Loucy (cell line): ENCODE measurements around the gene DNAI4.

Source experiments
- H2AFZ ChIP-seq: fragments of 200-600 bp; sonication (generic); 2 replicates; pipeline ENCODE4 v1.6.0; 2016; ENCODE audit warnings: antibody characterized with exemption, mild to moderate bottlenecking, low read length, moderate library complexity
- H3F3A ChIP-seq: fragments of 200-600 bp; 2 replicates; pipeline ENCODE4 v1.6.0; 2016; ENCODE audit warnings: antibody characterized with exemption, low read depth, mild to moderate bottlenecking
- H3K27me3 ChIP-seq: fragments of 200-600 bp; sonication (generic); 2 replicates; pipeline ENCODE4 v1.6.1; 2014; ENCODE audit warnings: low read length, mild to moderate bottlenecking; ENCODE audit not compliant: insufficient read depth, poor library complexity, severe bottlenecking
- H3K36me3 ChIP-seq: fragments of 200-600 bp; sonication (generic); 2 replicates; pipeline ENCODE4 v1.6.1; 2016; ENCODE audit warnings: low read length; ENCODE audit not compliant: insufficient read depth
- H3K4me1 ChIP-seq: fragments of 200-600 bp; sonication (generic); 2 replicates; pipeline ENCODE4 v1.5.1; 2014; ENCODE audit warnings: low read length, mild to moderate bottlenecking; ENCODE audit not compliant: insufficient read depth, poor library complexity, severe bottlenecking
- H3K4me2 ChIP-seq: fragments of 200-600 bp; sonication (generic); 2 replicates; pipeline ENCODE4 v1.6.0; 2014; ENCODE audit warnings: antibody characterized with exemption, low read length, low read depth, mild to moderate bottlenecking; ENCODE audit not compliant: poor library complexity, severe bottlenecking
- H3K4me3 ChIP-seq: fragments of 200-600 bp; sonication (generic); 2 replicates; pipeline ENCODE4 v1.5.1; 2014; ENCODE audit warnings: low read length, mild to moderate bottlenecking, mixed read lengths; ENCODE audit not compliant: poor library complexity, severe bottlenecking
- H3K79me2 ChIP-seq: fragments of 200-600 bp; sonication (generic); 2 replicates; pipeline ENCODE4 v1.6.1; 2014; ENCODE audit warnings: low read length; ENCODE audit not compliant: insufficient read depth
- H3K9ac ChIP-seq: fragments of 200-600 bp; sonication (generic); 2 replicates; pipeline ENCODE4 v1.6.0; 2014; ENCODE audit warnings: mild to moderate bottlenecking, low read depth, low read length, moderate library complexity; ENCODE audit not compliant: poor library complexity, severe bottlenecking
- H3K9me2 ChIP-seq: fragments of 200-600 bp; sonication (generic); replicated peaks from 2 replicates; pipeline ENCODE4 v1.6.1; 2016; ENCODE audit warnings: low read depth, low read length, mixed read lengths
- H3K9me3 ChIP-seq: fragments of 200-600 bp; sonication (generic); 2 replicates; pipeline ENCODE4 v1.6.1; 2014; ENCODE audit warnings: mild to moderate bottlenecking, antibody characterized with exemption, low read length, low read depth; ENCODE audit not compliant: insufficient read depth
- H4K20me1 ChIP-seq: fragments of 200-600 bp; sonication (generic); 2 replicates; pipeline ENCODE4 v1.6.0; 2014; ENCODE audit warnings: antibody characterized with exemption, low read length, mild to moderate bottlenecking; ENCODE audit not compliant: insufficient read depth, poor library complexity, severe bottlenecking
- CTCF ChIP-seq: fragments of 200-600 bp; sonication (generic); conservative IDR thresholded peaks from 2 replicates; pipeline ENCODE4 v1.5.1; 2014; ENCODE audit warnings: mild to moderate bottlenecking, antibody characterized with exemption, low read length
- EZH2phosphoT487 ChIP-seq: fragments of 200-600 bp; IDR thresholded peaks from 2 replicates; pipeline ENCODE4 v1.6.1; 2018; ENCODE audit warnings: antibody characterized with exemption, mild to moderate bottlenecking, moderate library complexity, borderline replicate concordance

DNAI4 gene

GRCh38 chr1:66947267-66947666 lies 22.6 kb upstream of the DNAI4 start:
- peaks cover 25% of the 10 kb centered on the region for H4K20me1 ChIP-seq
- no peak overlapping the region for H3K4me2 ChIP-seq
- no peak overlapping the region for H3K9ac ChIP-seq
- no peaks in the 10 kb centered on the region for H3F3A ChIP-seq
- peaks cover 2% of the 10 kb centered on the region for H3K4me1 ChIP-seq
- TF ChIP-seq CTCF (no peak), EZH2phosphoT487 (no peak)
- no peaks in the 10 kb centered on the region for H3K9me2 ChIP-seq
- peaks cover 33% of the 10 kb centered on the region for H3K79me2 ChIP-seq
- H2AFZ ChIP-seq = no peak overlapping the region
- no peaks in the 10 kb centered on the region for H3K27me3 ChIP-seq
- peaks cover 73% of the 10 kb centered on the region for H3K36me3 ChIP-seq
- no peaks in the 10 kb centered on the region for H3K9me3 ChIP-seq
- no peak overlapping the region for H3K4me3 ChIP-seq

- TF ChIP-seq CTCF (no peak), EZH2phosphoT487 (no peak)
- H3F3A ChIP-seq = no peaks in the 10 kb centered on the region
- no peak overlapping the region for H3K4me3 ChIP-seq
- H2AFZ ChIP-seq = no peak overlapping the region
- H3K4me2 ChIP-seq = no peak overlapping the region
- H3K79me2 ChIP-seq = peaks cover 48% of the 10 kb centered on the region
- H3K4me1 ChIP-seq = peaks cover 2% of the 10 kb centered on the region
- peaks cover 68% of the 10 kb centered on the region for H3K36me3 ChIP-seq
- H3K9me2 ChIP-seq = no peaks in the 10 kb centered on the region
- H3K9ac ChIP-seq = no peak overlapping the region
- no peaks in the 10 kb centered on the region for H3K9me3 ChIP-seq
- H3K27me3 ChIP-seq = no peaks in the 10 kb centered on the region
- H4K20me1 ChIP-seq = peaks cover 39% of the 10 kb centered on the region
Observed at GRCh38 chr1:66945316-66945715, 20.7 kb upstream of the DNAI4 start.

- Histone ChIP-seq H3K9ac (no peak overlapping the region), H3K36me3 (peaks cover 70% of the 10 kb centered on the region), H3K4me3 (no peak overlapping the region), H2AFZ (no peak overlapping the region), H3F3A (no peaks in the 10 kb centered on the region), H4K20me1 (peaks cover 46% of the 10 kb centered on the region), H3K4me2 (no peak overlapping the region), H3K9me2 (no peaks in the 10 kb centered on the region), H3K79me2 (peaks cover 56% of the 10 kb centered on the region), H3K27me3 (no peaks in the 10 kb centered on the region), H3K9me3 (no peaks in the 10 kb centered on the region), H3K4me1 (peaks cover 7% of the 10 kb centered on the region)
- TF ChIP-seq CTCF (no peak), EZH2phosphoT487 (no peak)
Observed at GRCh38 chr1:66944330-66945274, 19.9 kb upstream of the DNAI4 start.
